ENCODE results near the gene FANCM. TPM values are rescaled to one million over a fixed set of nuclear protein-coding genes. Genes with fewer than 3 reads are reported as not detected.
A peak's percentile ranks its signal among the peaks of the same experiment; 100 is the strongest.

The FANCM gene
- total RNA-seq, 6 experiments from 2014 or later: 1.4 to 3.9 (median 1.9) TPM

DNA sequence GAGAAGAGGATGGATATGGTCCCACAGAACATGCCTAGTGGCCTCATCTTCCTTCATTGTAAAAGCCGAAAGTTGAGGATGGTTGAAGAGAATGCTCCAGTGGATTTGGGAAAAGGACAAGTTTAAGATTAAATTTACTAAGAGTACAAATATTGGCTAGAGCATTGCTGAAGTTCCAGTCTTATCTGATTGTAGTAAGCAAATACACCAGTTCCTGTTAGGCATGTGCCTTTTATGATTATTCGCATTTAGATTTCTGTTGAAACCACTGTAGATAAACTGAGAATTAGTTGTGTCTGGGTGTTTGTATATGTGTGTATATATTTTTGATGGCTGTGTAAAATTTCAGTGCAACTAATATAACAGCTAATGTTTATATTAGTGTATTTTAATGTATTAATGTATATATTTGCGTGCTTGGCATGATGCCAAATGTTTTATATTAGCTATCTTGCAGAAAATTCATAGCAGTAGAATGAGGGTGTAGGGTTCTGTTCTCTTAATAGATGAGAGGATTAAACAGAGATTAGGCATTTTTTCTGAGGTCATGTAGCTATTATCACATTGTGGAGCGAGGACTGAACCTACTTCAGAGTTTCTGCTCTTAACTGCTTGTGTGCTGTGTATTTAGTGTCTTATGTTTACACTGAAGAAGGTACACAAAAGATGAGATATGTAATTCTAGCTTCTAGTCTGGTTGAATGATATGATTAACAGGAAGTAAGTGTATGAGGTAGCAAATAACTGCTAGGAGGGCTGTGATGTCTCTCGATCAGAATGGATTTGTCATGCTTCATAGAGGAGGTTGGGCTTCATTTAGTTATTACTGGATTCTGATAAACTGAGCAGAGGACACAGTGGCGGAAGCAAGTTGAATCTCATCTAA, 22.6 kb upstream of the FANCM start:
- H3K27ac ChIP-seq: no peak overlapping the region
- H3K4me3 ChIP-seq: no peak overlapping the region
- no peak for DNase-seq
- H3K36me3 ChIP-seq: peaks cover 0 to 56% (median 21%) of the 10 kb centered on the region in 4 donors
- peaks cover 0 to 7% (median 3%) of the 10 kb centered on the region in 4 donors for H3K4me1 ChIP-seq
- no peak for TF ChIP-seq POLR2A (IDR thresholded peaks at IDR 0.05)
- TF ChIP-seq, protein P1, sequence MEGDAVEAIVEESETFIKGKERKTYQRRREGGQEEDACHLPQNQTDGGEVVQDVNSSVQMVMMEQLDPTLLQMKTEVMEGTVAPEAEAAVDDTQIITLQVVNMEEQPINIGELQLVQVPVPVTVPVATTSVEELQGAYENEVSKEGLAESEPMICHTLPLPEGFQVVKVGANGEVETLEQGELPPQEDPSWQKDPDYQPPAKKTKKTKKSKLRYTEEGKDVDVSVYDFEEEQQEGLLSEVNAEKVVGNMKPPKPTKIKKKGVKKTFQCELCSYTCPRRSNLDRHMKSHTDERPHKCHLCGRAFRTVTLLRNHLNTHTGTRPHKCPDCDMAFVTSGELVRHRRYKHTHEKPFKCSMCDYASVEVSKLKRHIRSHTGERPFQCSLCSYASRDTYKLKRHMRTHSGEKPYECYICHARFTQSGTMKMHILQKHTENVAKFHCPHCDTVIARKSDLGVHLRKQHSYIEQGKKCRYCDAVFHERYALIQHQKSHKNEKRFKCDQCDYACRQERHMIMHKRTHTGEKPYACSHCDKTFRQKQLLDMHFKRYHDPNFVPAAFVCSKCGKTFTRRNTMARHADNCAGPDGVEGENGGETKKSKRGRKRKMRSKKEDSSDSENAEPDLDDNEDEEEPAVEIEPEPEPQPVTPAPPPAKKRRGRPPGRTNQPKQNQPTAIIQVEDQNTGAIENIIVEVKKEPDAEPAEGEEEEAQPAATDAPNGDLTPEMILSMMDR (IDR thresholded peaks at IDR 0.05): no peak
- WGBS (ENCODE audit: insufficient coverage, low coverage, low lambda C conversion rate, missing lambda C conversion rate): 78% methylated on average over 6 of the region's 6 CpGs
- H3K9me3 ChIP-seq: no peaks in the 10 kb centered on the region
- peak in 2 of 4 donors; percentile 33 to 63 for ATAC-seq
- H3K27me3 ChIP-seq: no peaks in the 10 kb centered on the region
- intact Hi-C loops (cut with DNase I): no loop called here

DNA sequence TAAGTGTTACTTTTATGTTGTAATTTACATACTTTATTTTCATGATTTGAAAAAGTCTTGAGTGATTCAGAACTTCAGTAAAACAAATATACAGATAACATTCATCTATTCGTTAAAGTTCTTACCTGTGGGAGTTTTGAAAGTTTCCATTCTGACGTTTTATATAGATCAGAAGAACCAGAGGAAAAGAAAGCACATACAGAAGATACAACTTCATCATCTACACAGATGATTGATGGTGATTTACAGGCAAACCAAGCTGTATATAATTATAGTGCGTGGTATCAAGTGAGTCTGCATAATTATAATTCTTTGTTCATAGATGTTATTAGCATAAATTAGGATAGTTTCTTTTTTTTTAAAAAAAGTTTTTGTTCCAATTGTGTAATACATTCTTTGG, 21.4 kb upstream of the FANCM start:
- Histone ChIP-seq H3K9me3 (no peaks in the 10 kb centered on the region), H3K4me3 (no peak overlapping the region), H3K27me3 (no peaks in the 10 kb centered on the region), H3K4me1 (peaks cover 0 to 7% (median 3%) of the 10 kb centered on the region in 4 donors), H3K36me3 (peaks cover 0 to 66% (median 23%) of the 10 kb centered on the region in 4 donors), H3K27ac (no peak overlapping the region)
- no peak for ATAC-seq
- no peak for DNase-seq
- 75% methylated on average over 3 of the region's 3 CpGs for WGBS (ENCODE audit: insufficient coverage, low coverage, low lambda C conversion rate, missing lambda C conversion rate)
- intact Hi-C loops (cut with DNase I): no loop called here
- TF ChIP-seq POLR2A (IDR thresholded peaks at IDR 0.05): no peak
- TF ChIP-seq, protein P1 (IDR thresholded peaks at IDR 0.05): no peak

DNA sequence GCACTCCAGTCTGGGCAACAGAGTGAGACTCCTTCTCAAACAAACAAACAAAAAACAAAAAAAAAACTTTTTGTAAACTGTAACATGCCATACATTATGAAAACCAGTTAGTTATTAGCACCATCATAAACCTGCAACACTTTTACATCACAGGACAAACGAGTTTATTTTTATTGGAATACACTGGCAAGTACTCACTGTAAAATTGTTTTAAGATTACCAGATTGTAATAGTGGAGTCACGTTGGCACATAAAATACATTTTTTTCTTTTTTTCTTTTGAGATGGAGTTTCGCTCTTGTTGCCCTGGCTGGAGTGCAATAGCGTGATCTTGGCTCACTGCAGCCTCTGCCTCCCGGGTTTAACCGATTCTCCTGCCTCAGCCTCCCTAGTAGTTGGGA, 17.1 kb upstream of the FANCM start:
- Histone ChIP-seq H3K27me3 (no peaks in the 10 kb centered on the region), H3K4me1 (no peaks in the 10 kb centered on the region), H3K9me3 (no peaks in the 10 kb centered on the region), H3K27ac (no peak overlapping the region), H3K4me3 (no peak overlapping the region), H3K36me3 (peaks cover 0 to 73% (median 21%) of the 10 kb centered on the region in 4 donors)
- DNase-seq: no peak
- intact Hi-C loops (cut with DNase I): no loop called here
- ATAC-seq: no peak
- 90% methylated on average over 6 of the region's 6 CpGs for WGBS (ENCODE audit: insufficient coverage, low coverage, low lambda C conversion rate, missing lambda C conversion rate)
- TF ChIP-seq POLR2A (IDR thresholded peaks at IDR 0.05): no peak
- TF ChIP-seq, protein P1 (IDR thresholded peaks at IDR 0.05): no peak

DNA sequence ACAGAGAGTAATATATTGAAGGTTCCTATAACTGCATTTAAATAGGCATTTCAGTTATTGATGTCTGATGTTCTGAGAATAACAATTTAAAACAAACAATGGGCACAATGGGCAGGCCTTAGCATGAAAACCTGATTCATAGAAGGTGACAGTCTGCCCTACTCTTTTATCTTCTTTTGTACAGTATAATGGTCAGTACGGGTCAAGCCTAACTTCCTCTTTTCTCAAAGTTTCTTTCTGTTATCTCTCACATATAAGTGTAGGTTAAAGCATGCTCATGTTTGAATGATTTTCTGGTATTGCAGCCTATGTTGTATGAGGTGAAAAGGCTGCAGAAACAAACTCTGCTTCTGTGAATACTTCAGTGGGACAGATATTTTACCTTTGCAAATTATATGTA, 15.6 kb upstream of the FANCM start:
- no peak for TF ChIP-seq POLR2A (IDR thresholded peaks at IDR 0.05)
- TF ChIP-seq, protein P1 (IDR thresholded peaks at IDR 0.05): no peak
- Histone ChIP-seq H3K4me1 (no peaks in the 10 kb centered on the region), H3K27me3 (no peaks in the 10 kb centered on the region), H3K27ac (no peak overlapping the region), H3K36me3 (peaks cover 0 to 63% (median 16%) of the 10 kb centered on the region in 4 donors), H3K9me3 (no peaks in the 10 kb centered on the region), H3K4me3 (no peak overlapping the region)
- DNase-seq (no peak), ATAC-seq (no peak)
- intact Hi-C loops (cut with DNase I): no loop called here
- WGBS (ENCODE audit: insufficient coverage, low coverage, low lambda C conversion rate, missing lambda C conversion rate): 88% methylated on average over 1 of the region's 1 CpG
